WTC11 (cell line): ENCODE measurements around the gene HYAL1. TPM values are rescaled to one million over a fixed set of nuclear protein-coding genes. Genes with fewer than 3 reads are reported as not detected.

Experiments used
- ATAC-seq: fragments of 200-7000 bp; cut with Tn5 transposase; 2 replicates; pipeline ENCODE4 v1.10.0; 2021; ENCODE audit warnings: mild to moderate bottlenecking, moderate library complexity
- CTCF ChIA-PET: fragments of 300-600 bp; sonication (Branson Sonifier 250); formaldehyde crosslinking; loops from one replicate; lab custom pipeline; 2021; ENCODE audit warnings: antibody characterized with exemption; lab: Charles Lee
- POLR2A ChIA-PET: fragments of 350-600 bp; sonication (Branson Sonifier 250); formaldehyde crosslinking; loops from one replicate; lab custom pipeline; 2021; ENCODE audit warnings: antibody characterized with exemption; lab: Charles Lee
- DNase-seq: peaks from one replicate; pipeline ENCODE4 v3.0.0; 2021; ENCODE audit warnings: low spot score
- H3K27ac Mint-ChIP-seq: 2 replicates; pipeline ENCODE4 v1.8.0; 2021; ENCODE audit warnings: mixed read lengths
- H3K27me3 Mint-ChIP-seq: 2 replicates; pipeline ENCODE4 v1.8.0; 2021; ENCODE audit warnings: low read depth, mild to moderate bottlenecking, moderate library complexity, mixed read lengths
- H3K36me3 Mint-ChIP-seq: 2 replicates; pipeline ENCODE4 v1.8.0; 2021; ENCODE audit warnings: mixed read lengths
- H3K4me1 Mint-ChIP-seq: 2 replicates; pipeline ENCODE4 v1.8.0; 2022; ENCODE audit warnings: mixed read lengths
- H3K4me3 Mint-ChIP-seq: 2 replicates; pipeline ENCODE4 v1.8.0; 2021; ENCODE audit warnings: mild to moderate bottlenecking, moderate library complexity, mixed read lengths
- H3K9me3 Mint-ChIP-seq: 2 replicates; pipeline ENCODE4 v1.8.0; 2021; ENCODE audit warnings: mixed read lengths
- ELF4 ChIP-seq: sonication (generic); formaldehyde crosslinking; IDR thresholded peaks from 2 replicates; pipeline ENCODE4 v1.8.1; 2022; ENCODE audit warnings: low read depth, mild to moderate bottlenecking, moderate library complexity, missing genetic modification reagents
- ESRRA ChIP-seq: sonication (generic); formaldehyde crosslinking; IDR thresholded peaks from 2 replicates; pipeline ENCODE4 v1.8.1; 2022; ENCODE audit warnings: mild to moderate bottlenecking, missing genetic modification reagents, borderline replicate concordance
- ETV6 ChIP-seq: sonication (generic); formaldehyde crosslinking; IDR thresholded peaks from 2 replicates; pipeline ENCODE4 v1.8.1; 2022; ENCODE audit warnings: mild to moderate bottlenecking, missing genetic modification reagents
- FOXJ3 ChIP-seq: sonication (generic); formaldehyde crosslinking; IDR thresholded peaks from 2 replicates; pipeline ENCODE4 v1.9.0; 2021; ENCODE audit warnings: missing genetic modification reagents, mild to moderate bottlenecking, borderline replicate concordance
- GRHL2 ChIP-seq: fragments of 250-450 bp; sonication (Bioruptor Pico); IDR thresholded peaks from 2 replicates; pipeline ENCODE4 v1.8.0; 2022; ENCODE audit warnings: mild to moderate bottlenecking, moderate library complexity; ENCODE audit not compliant: insufficient replicate concordance, severe bottlenecking
- KAT7 ChIP-seq: sonication (generic); formaldehyde crosslinking; IDR thresholded peaks from 2 replicates; pipeline ENCODE4 v1.8.1; 2023; ENCODE audit warnings: missing genetic modification reagents, mild to moderate bottlenecking, borderline replicate concordance
- MYBL2 ChIP-seq: sonication (generic); formaldehyde crosslinking; IDR thresholded peaks from 2 replicates; pipeline ENCODE4 v1.8.1; 2023; ENCODE audit warnings: mild to moderate bottlenecking, moderate library complexity, missing genetic modification reagents
- NFATC4 ChIP-seq: fragments of 250-450 bp; sonication (Bioruptor Pico); IDR thresholded peaks from 2 replicates; pipeline ENCODE4 v1.9.0; 2021; ENCODE audit warnings: mild to moderate bottlenecking
- NR1H2 ChIP-seq: sonication (generic); formaldehyde crosslinking; IDR thresholded peaks from 2 replicates; pipeline ENCODE4 v1.9.0; 2021; ENCODE audit warnings: mild to moderate bottlenecking, moderate library complexity, missing genetic modification reagents
- PRRX2 ChIP-seq: fragments of 250-450 bp; sonication (Bioruptor Pico); IDR thresholded peaks from 2 replicates; pipeline ENCODE4 v1.8.0; 2021; ENCODE audit warnings: mild to moderate bottlenecking
- RELA ChIP-seq: sonication (generic); formaldehyde crosslinking; IDR thresholded peaks from 2 replicates; pipeline ENCODE4 v1.8.1; 2022; ENCODE audit warnings: missing genetic modification reagents, mild to moderate bottlenecking, borderline replicate concordance
- SMAD3 ChIP-seq: sonication (generic); formaldehyde crosslinking; IDR thresholded peaks from 2 replicates; pipeline ENCODE4 v1.8.0; 2022; ENCODE audit warnings: missing genetic modification reagents, mild to moderate bottlenecking, borderline replicate concordance
- SMAD4 ChIP-seq: sonication (generic); formaldehyde crosslinking; IDR thresholded peaks from 2 replicates; pipeline ENCODE4 v1.8.0; 2022; ENCODE audit warnings: mild to moderate bottlenecking, missing genetic modification reagents
- SOX15 ChIP-seq: fragments of 250-450 bp; sonication (Bioruptor Pico); IDR thresholded peaks from 2 replicates; pipeline ENCODE4 v1.9.0; 2021; ENCODE audit warnings: mild to moderate bottlenecking
- SP1 ChIP-seq: sonication (generic); formaldehyde crosslinking; conservative IDR thresholded peaks from 2 replicates; pipeline ENCODE4 v1.8.1; 2022; ENCODE audit warnings: missing genetic modification reagents
- TP53 ChIP-seq: sonication (generic); formaldehyde crosslinking; IDR thresholded peaks from 2 replicates; pipeline ENCODE4 v1.8.1; 2023; ENCODE audit warnings: mild to moderate bottlenecking, missing genetic modification reagents
- ZNF121 ChIP-seq: sonication (generic); formaldehyde crosslinking; IDR thresholded peaks from 2 replicates; pipeline ENCODE4 v1.8.0; 2023; ENCODE audit warnings: missing genetic modification reagents
- ZNF138 ChIP-seq: sonication (generic); formaldehyde crosslinking; conservative IDR thresholded peaks from 2 replicates; pipeline ENCODE4 v1.8.1; 2022; ENCODE audit warnings: mild to moderate bottlenecking, moderate library complexity, missing genetic modification reagents
- ZNF232 ChIP-seq: sonication (generic); formaldehyde crosslinking; IDR thresholded peaks from 2 replicates; pipeline ENCODE4 v1.8.0; 2022; ENCODE audit warnings: mild to moderate bottlenecking, missing genetic modification reagents
- ZNF317 ChIP-seq: sonication (generic); formaldehyde crosslinking; IDR thresholded peaks from 2 replicates; pipeline ENCODE4 v1.8.1; 2023; ENCODE audit warnings: low read depth, mild to moderate bottlenecking, moderate library complexity, missing genetic modification reagents, borderline replicate concordance
- ZNF396 ChIP-seq: fragments of 250-450 bp; sonication (Bioruptor Pico); IDR thresholded peaks from 2 replicates; pipeline ENCODE4 v1.8.0; 2021; ENCODE audit warnings: mild to moderate bottlenecking, moderate library complexity, borderline replicate concordance
- ZNF423 ChIP-seq: fragments of 250-450 bp; sonication (Bioruptor Pico); IDR thresholded peaks from 2 replicates; pipeline ENCODE4 v2.1.2; 2022; ENCODE audit warnings: mild to moderate bottlenecking, moderate library complexity
- ZNF671 ChIP-seq: fragments of 250-450 bp; sonication (Bioruptor Pico); IDR thresholded peaks from 2 replicates; pipeline ENCODE4 v1.8.0; 2021; ENCODE audit warnings: mild to moderate bottlenecking
- total RNA-seq: library from RNA; stranded (reverse); gene quantifications from 3 replicates; pipeline ENCODE4 v1.2.3, GENCODE V29; 2021
- TF ChIP-seq, protein P1 (sequence below): sonication (generic); formaldehyde crosslinking; IDR thresholded peaks from 2 replicates; pipeline ENCODE4 v1.8.1; 2023; ENCODE audit warnings: mild to moderate bottlenecking, missing genetic modification reagents, moderate library complexity
- TF ChIP-seq, protein P2 (sequence below): fragments of 250-450 bp; sonication (Bioruptor Pico); IDR thresholded peaks from 2 replicates; pipeline ENCODE4 v1.9.0; 2021; ENCODE audit warnings: mild to moderate bottlenecking, borderline replicate concordance
- TF ChIP-seq, protein P3 (sequence below): sonication (generic); formaldehyde crosslinking; IDR thresholded peaks from 2 replicates; pipeline ENCODE4 v1.8.1; 2022; ENCODE audit warnings: low read depth, missing genetic modification reagents, borderline replicate concordance
- TF ChIP-seq, protein P4 (sequence below): fragments of 250-450 bp; sonication (Bioruptor Pico); IDR thresholded peaks from 2 replicates; pipeline ENCODE4 v1.9.0; 2021; ENCODE audit warnings: mild to moderate bottlenecking
- TF ChIP-seq, protein P5 (sequence below): sonication (generic); formaldehyde crosslinking; IDR thresholded peaks from 2 replicates; pipeline ENCODE4 v1.8.0; 2022; ENCODE audit warnings: mild to moderate bottlenecking, missing genetic modification reagents

The HYAL1 gene
- total RNA-seq, 1 experiment from 2014 or later: 3.4 TPM

DNA sequence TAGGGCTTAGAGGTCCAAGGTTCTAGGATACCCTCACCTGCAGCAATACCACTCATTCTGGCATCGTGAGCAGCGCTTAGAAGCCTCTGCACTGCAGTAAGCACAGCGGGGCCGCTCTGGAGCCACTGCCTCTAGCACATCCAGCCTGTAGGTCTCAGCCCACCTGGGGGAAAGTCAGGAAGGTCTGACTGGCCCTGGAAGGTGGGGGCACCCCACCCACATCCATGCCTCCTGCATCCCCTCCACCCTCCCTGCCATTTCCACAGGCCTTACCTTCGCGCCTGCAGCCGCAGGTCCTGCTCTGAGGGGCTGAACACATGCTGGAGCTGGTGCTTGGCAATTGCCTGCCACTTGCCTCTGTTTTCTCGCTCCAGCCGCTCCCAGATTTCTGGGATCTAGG, 38.2 kb upstream of the HYAL1 start:
- Mint-ChIP-seq H3K36me3 (no peaks in the 10 kb centered on the region), H3K27ac (no peak overlapping the region), H3K9me3 (no peaks in the 10 kb centered on the region), H3K27me3 (peaks cover 85% of the 10 kb centered on the region), H3K4me1 (peaks cover 27% of the 10 kb centered on the region), H3K4me3 (peak overlapping the region; percentile 65)
- TF ChIP-seq ZNF138 (CRISPR knock-in tag) (no peak), NFATC4 (CRISPR knock-in tag) (no peak), SOX15 (CRISPR knock-in tag) (no peak), ELF4 (CRISPR knock-in tag) (no peak), NR1H2 (CRISPR knock-in tag) (no peak), GRHL2 (CRISPR knock-in tag) (no peak), SMAD3 (CRISPR knock-in tag) (no peak), ZNF317 (CRISPR knock-in tag) (no peak), SMAD4 (CRISPR knock-in tag) (no peak)
- TF ChIP-seq, protein P1, sequence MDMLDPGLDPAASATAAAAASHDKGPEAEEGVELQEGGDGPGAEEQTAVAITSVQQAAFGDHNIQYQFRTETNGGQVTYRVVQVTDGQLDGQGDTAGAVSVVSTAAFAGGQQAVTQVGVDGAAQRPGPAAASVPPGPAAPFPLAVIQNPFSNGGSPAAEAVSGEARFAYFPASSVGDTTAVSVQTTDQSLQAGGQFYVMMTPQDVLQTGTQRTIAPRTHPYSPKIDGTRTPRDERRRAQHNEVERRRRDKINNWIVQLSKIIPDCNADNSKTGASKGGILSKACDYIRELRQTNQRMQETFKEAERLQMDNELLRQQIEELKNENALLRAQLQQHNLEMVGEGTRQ: no peak
- TF ChIP-seq, protein P2, sequence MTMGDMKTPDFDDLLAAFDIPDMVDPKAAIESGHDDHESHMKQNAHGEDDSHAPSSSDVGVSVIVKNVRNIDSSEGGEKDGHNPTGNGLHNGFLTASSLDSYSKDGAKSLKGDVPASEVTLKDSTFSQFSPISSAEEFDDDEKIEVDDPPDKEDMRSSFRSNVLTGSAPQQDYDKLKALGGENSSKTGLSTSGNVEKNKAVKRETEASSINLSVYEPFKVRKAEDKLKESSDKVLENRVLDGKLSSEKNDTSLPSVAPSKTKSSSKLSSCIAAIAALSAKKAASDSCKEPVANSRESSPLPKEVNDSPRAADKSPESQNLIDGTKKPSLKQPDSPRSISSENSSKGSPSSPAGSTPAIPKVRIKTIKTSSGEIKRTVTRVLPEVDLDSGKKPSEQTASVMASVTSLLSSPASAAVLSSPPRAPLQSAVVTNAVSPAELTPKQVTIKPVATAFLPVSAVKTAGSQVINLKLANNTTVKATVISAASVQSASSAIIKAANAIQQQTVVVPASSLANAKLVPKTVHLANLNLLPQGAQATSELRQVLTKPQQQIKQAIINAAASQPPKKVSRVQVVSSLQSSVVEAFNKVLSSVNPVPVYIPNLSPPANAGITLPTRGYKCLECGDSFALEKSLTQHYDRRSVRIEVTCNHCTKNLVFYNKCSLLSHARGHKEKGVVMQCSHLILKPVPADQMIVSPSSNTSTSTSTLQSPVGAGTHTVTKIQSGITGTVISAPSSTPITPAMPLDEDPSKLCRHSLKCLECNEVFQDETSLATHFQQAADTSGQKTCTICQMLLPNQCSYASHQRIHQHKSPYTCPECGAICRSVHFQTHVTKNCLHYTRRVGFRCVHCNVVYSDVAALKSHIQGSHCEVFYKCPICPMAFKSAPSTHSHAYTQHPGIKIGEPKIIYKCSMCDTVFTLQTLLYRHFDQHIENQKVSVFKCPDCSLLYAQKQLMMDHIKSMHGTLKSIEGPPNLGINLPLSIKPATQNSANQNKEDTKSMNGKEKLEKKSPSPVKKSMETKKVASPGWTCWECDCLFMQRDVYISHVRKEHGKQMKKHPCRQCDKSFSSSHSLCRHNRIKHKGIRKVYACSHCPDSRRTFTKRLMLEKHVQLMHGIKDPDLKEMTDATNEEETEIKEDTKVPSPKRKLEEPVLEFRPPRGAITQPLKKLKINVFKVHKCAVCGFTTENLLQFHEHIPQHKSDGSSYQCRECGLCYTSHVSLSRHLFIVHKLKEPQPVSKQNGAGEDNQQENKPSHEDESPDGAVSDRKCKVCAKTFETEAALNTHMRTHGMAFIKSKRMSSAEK (CRISPR knock-in tag): no peak
- TF ChIP-seq, protein P3, sequence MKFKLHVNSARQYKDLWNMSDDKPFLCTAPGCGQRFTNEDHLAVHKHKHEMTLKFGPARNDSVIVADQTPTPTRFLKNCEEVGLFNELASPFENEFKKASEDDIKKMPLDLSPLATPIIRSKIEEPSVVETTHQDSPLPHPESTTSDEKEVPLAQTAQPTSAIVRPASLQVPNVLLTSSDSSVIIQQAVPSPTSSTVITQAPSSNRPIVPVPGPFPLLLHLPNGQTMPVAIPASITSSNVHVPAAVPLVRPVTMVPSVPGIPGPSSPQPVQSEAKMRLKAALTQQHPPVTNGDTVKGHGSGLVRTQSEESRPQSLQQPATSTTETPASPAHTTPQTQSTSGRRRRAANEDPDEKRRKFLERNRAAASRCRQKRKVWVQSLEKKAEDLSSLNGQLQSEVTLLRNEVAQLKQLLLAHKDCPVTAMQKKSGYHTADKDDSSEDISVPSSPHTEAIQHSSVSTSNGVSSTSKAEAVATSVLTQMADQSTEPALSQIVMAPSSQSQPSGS (CRISPR knock-in tag): no peak
- TF ChIP-seq, protein P4, sequence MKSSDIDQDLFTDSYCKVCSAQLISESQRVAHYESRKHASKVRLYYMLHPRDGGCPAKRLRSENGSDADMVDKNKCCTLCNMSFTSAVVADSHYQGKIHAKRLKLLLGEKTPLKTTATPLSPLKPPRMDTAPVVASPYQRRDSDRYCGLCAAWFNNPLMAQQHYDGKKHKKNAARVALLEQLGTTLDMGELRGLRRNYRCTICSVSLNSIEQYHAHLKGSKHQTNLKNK (CRISPR knock-in tag): no peak
- ChIA-PET CTCF (interaction anchor here (0.7 to 1.9 kb wide), 7 partner anchors 13 to 270 kb away, joined by 4 to 10 read pairs (median 4); partner anchors contain the start of genes CISH, HYAL3, NAA80 and TUSC2), POLR2A (no interaction called here)
- no peak for ATAC-seq
- DNase-seq: no peak

DNA sequence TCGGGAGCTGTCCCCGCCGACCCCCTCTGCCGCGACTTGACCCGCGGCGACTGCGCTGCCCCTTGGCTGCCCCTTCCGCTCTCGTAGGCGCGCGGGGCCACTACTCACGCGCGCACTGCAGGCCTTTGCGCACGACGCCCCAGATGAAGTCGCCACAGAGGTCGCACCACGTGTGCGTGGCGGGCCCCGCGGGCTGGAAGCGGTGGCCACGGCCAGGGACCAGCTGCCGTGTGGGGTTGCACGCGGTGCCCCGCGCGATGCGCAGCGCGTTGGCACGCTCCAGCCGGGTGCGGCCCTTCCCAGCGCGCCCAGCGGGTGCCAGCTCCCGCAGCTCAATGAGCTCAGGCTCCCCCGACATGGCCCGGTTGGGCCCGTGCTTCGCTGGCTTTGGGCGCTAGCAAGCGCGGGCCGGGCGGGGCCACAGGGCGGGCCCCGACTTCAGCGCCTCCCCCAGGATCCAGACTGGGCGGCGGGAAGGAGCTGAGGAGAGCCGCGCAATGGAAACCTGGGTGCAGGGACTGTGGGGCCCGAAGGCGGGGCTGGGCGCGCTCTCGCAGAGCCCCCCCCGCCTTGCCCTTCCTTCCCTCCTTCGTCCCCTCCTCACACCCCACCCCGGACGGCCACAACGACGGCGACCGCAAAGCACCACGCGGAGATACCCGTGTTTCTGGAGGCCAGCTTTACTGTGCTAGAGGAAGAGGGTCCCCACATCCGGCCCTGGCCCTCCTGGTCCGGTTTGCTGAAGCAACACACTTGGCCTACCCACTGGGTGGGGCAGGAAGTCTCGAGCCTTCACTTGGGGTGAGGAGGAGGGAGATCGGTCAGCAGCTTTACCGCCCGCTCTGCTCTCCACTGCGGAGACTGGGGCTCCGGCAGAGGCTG, 37.3 kb upstream of the HYAL1 start, which contains the start of gene RASSF1:
TSS of gene RASSF1 (minus strand) at position 389 of the 882 bp plus-strand sequence. CDS start at position 358, 31 bp downstream.
- peak; percentile 0; the same call in 1 of the 2 replicates for ATAC-seq
- DNase-seq: peak; percentile 59
- no peak within 1 kb of the TSS for H3K27ac Mint-ChIP-seq
- no peaks in the 10 kb centered on the region for H3K36me3 Mint-ChIP-seq
- POLR2A ChIA-PET: no interaction called here
- peaks cover 77% of the 10 kb centered on the region for H3K27me3 Mint-ChIP-seq
- peak within 1 kb of the TSS; percentile 95 for H3K4me3 Mint-ChIP-seq
- CTCF ChIA-PET: interaction anchor here (0.6 to 1.9 kb wide), 15 partner anchors 10 to 276 kb away, joined by 3 to 10 read pairs (median 4); partner anchors contain the start of genes CISH, CYB561D2, HYAL1 and HYAL3
- H3K4me1 Mint-ChIP-seq: peaks cover 33% of the 10 kb centered on the region
- H3K9me3 Mint-ChIP-seq: no peaks in the 10 kb centered on the region
- TF ChIP-seq TP53 (CRISPR knock-in tag) (peak; percentile 61), ZNF121 (peak; percentile 13; the same call in 1 of the 2 replicates), KAT7 (CRISPR knock-in tag) (no peak), RELA (CRISPR knock-in tag) (0 out of 2 replicates have a peak, but pooled peaks have one; percentile 23), ESRRA (CRISPR knock-in tag) (no peak), ETV6 (CRISPR knock-in tag) (peak; percentile 40), ZNF232 (CRISPR knock-in tag) (peak; percentile 86; the same call in 1 of the 2 replicates), MYBL2 (CRISPR knock-in tag) (peak; percentile 85), PRRX2 (CRISPR knock-in tag) (no peak), SOX15 (CRISPR knock-in tag) (no peak), ZNF396 (no peak), ZNF423 (CRISPR knock-in tag) (peak; percentile 29; the same call in 1 of the 2 replicates), GRHL2 (CRISPR knock-in tag) (no peak), SP1 (CRISPR knock-in tag) (peak; percentile 60), ZNF671 (CRISPR knock-in tag) (no peak), FOXJ3 (CRISPR knock-in tag) (no peak)
- TF ChIP-seq, protein P5, sequence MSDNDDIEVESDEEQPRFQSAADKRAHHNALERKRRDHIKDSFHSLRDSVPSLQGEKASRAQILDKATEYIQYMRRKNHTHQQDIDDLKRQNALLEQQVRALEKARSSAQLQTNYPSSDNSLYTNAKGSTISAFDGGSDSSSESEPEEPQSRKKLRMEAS (CRISPR knock-in tag): peak; percentile 85; the same call in 1 of the 2 replicates
